ENCODE data around the gene LIMS2.

The LIMS2 gene

DNA sequence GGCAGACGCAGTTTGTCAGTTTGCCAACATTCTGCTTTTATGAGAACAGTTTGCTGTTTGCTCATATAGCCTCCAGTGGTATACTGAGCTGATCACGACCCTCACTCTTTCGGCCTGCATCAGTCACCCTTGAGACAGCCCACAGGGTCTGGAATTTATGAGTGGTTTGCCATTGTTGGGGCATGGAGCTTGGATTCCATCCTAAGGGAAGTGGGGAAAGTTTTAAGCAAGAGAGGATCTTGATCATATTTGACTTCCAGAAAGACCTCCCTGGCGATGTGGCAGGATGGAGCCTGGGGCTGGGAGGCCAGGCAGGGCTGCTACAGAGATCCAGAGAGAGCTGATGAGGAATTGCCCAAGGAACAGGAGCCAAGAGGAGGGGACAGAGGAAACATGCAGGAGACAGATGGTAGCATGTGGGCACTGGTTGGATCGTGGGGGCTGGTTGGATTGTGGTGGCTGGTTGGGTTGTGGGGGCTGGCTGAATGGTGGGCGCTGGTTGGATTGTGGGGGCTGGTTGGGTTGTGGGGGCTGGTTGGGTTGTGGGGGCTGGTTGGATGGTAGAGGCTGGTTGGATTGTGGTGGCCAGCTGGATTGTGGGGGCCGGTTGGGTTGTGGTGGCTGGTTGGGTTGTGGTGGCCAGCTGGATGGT lies 56.7 kb downstream of the LIMS2 start:
- peaks cover 21% of the 10 kb centered on the region for H3K4me1 ChIP-seq (ENCODE audit: control insufficient read depth, insufficient read depth, low read length)
- H3K36me3 ChIP-seq (ENCODE audit: insufficient read depth, low read length): peaks cover 6% of the 10 kb centered on the region
- no peaks in the 10 kb centered on the region for H3K9me3 ChIP-seq (replicated peaks; ENCODE audit: low read length)
- no peak overlapping the region for H3K9ac ChIP-seq (ENCODE audit: low read depth, low read length)
- no peaks in the 10 kb centered on the region for H3K27me3 ChIP-seq (ENCODE audit: control insufficient read depth, insufficient read depth, low read length)
- H3K4me3 ChIP-seq (ENCODE audit: low read length): no peak overlapping the region
- H3K4me2 ChIP-seq (ENCODE audit: low read length): no peak overlapping the region

DNA sequence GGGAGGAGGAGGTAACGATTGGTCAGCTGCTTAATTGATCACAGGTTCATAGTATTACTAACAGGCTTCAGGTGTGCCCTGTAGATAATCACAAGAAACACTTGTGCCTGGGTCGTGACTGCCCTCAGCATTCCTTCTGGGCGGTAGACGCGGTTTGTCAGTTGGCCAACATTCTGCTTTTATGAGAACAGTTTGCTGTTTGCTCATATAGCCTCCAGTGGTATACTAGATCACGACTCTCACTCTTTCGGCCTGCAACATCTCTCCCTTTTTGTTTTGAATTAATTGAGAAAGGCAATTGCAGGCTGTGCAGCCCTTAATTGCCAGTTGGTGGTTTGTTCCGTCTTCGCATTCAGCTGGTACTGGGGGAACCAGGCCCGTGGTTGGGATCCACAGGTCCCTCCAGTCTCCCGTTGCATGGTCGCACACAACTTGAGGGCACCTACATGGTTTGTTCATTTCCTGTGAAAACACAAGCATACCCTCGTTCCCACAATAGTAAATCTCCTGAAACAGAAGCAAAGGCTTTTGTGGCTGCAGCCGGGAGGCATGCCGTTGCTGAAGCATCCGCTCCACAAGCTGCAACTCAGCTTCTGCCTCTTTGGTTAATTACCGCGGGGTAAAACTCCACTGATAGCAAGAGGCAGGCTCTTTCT lies 59.7 kb downstream of the LIMS2 start:
- H3K27me3 ChIP-seq (ENCODE audit: control insufficient read depth, insufficient read depth, low read length): no peaks in the 10 kb centered on the region
- H3K9ac ChIP-seq (ENCODE audit: low read depth, low read length): no peak overlapping the region
- H3K4me3 ChIP-seq (ENCODE audit: low read length): no peak overlapping the region
- no peaks in the 10 kb centered on the region for H3K9me3 ChIP-seq (replicated peaks; ENCODE audit: low read length)
- H3K4me1 ChIP-seq (ENCODE audit: control insufficient read depth, insufficient read depth, low read length): peaks cover 13% of the 10 kb centered on the region
- no peak overlapping the region for H3K4me2 ChIP-seq (ENCODE audit: low read length)
- peaks cover 13% of the 10 kb centered on the region for H3K36me3 ChIP-seq (ENCODE audit: insufficient read depth, low read length)

DNA sequence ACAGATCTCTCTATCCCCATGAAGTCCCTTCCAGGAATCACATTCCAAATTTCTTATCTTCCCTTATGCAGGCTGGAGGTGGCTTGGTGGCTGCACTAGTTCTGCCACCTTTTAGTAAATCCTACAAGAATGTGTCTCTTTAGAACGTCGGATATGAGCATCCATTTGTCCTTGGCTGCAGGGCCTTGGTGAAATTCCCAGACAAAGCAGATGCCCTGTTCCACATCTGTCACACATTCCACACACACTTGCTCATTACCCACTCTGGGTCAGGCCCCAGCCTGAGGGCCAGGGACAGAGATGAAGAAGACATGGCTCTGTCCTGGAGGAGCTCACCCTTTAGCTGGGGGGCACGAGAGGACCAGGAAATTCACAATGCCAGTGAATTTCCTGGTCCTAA lies 60.6 kb downstream of the LIMS2 start:
- H3K27me3 ChIP-seq (ENCODE audit: control insufficient read depth, insufficient read depth, low read length): no peaks in the 10 kb centered on the region
- peaks cover 13% of the 10 kb centered on the region for H3K4me1 ChIP-seq (ENCODE audit: control insufficient read depth, insufficient read depth, low read length)
- H3K4me2 ChIP-seq (ENCODE audit: low read length): no peak overlapping the region
- no peak overlapping the region for H3K9ac ChIP-seq (ENCODE audit: low read depth, low read length)
- peaks cover 14% of the 10 kb centered on the region for H3K36me3 ChIP-seq (ENCODE audit: insufficient read depth, low read length)
- H3K4me3 ChIP-seq (ENCODE audit: low read length): no peak overlapping the region
- H3K9me3 ChIP-seq (replicated peaks; ENCODE audit: low read length): no peaks in the 10 kb centered on the region

DNA sequence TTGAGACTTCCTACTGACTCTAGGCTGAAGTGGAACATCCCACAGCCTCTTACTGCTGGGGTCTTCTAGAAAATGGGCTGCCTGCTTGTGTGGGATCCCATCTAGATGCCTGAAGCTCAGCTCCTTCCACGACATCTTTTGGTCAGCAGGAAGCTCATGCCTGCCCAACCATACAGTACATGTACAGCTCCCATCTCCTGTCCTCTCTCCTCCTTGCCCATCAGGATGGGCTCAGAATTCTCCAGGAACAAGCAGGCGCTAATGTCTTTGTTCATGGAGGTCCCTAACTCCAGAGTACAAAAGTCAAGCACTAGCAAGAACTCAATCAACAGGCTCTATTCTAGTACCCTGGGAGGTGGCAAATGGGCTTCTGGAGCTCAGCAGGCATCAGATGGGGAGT lies 61.1 kb downstream of the LIMS2 start:
- no peak overlapping the region for H3K9ac ChIP-seq (ENCODE audit: low read depth, low read length)
- no peak overlapping the region for H3K4me2 ChIP-seq (ENCODE audit: low read length)
- no peaks in the 10 kb centered on the region for H3K27me3 ChIP-seq (ENCODE audit: control insufficient read depth, insufficient read depth, low read length)
- H3K9me3 ChIP-seq (replicated peaks; ENCODE audit: low read length): no peaks in the 10 kb centered on the region
- peaks cover 18% of the 10 kb centered on the region for H3K36me3 ChIP-seq (ENCODE audit: insufficient read depth, low read length)
- peaks cover 13% of the 10 kb centered on the region for H3K4me1 ChIP-seq (ENCODE audit: control insufficient read depth, insufficient read depth, low read length)
- H3K4me3 ChIP-seq (ENCODE audit: low read length): no peak overlapping the region

DNA sequence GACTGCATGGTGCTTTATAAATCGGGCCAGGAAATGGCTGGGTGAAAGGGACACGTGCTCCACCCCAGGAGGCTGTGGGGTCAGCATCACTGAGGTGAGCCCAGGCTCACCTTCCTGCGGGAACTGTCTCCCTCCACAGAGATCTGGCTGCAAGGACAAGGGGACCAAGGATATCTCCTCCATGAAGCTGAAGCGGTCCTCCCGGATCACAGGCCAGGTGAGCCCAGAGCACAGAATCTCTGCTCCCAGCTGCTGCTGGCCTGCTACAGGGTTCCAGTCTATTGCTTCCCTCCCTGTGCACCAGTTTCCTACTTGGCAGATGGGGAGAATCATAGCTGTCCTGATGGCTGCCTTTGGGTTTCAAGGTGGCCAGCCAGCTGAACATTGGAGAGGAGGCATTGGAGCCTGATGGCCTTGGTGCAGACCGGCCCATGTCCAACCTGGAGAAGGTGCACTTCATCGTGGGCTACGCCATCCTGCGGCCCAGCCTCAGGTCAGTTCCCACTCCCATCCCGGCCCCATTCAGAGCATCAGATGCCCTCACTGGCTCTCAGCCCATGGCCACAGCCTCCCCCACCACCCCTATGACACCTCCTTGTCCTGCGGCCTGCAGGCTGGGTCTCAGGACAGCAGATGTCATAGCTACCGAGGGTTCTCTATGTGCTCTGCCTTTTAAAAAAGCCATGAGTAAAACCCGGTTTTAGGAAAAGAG lies 63.1 kb downstream of the LIMS2 start:
- H3K9me3 ChIP-seq (replicated peaks; ENCODE audit: low read length): no peaks in the 10 kb centered on the region
- peaks cover 25% of the 10 kb centered on the region for H3K36me3 ChIP-seq (ENCODE audit: insufficient read depth, low read length)
- peaks cover 13% of the 10 kb centered on the region for H3K4me1 ChIP-seq (ENCODE audit: control insufficient read depth, insufficient read depth, low read length)
- H3K9ac ChIP-seq (ENCODE audit: low read depth, low read length): no peak overlapping the region
- no peak overlapping the region for H3K4me2 ChIP-seq (ENCODE audit: low read length)
- no peaks in the 10 kb centered on the region for H3K27me3 ChIP-seq (ENCODE audit: control insufficient read depth, insufficient read depth, low read length)
- H3K4me3 ChIP-seq (ENCODE audit: low read length): no peak overlapping the region

DNA sequence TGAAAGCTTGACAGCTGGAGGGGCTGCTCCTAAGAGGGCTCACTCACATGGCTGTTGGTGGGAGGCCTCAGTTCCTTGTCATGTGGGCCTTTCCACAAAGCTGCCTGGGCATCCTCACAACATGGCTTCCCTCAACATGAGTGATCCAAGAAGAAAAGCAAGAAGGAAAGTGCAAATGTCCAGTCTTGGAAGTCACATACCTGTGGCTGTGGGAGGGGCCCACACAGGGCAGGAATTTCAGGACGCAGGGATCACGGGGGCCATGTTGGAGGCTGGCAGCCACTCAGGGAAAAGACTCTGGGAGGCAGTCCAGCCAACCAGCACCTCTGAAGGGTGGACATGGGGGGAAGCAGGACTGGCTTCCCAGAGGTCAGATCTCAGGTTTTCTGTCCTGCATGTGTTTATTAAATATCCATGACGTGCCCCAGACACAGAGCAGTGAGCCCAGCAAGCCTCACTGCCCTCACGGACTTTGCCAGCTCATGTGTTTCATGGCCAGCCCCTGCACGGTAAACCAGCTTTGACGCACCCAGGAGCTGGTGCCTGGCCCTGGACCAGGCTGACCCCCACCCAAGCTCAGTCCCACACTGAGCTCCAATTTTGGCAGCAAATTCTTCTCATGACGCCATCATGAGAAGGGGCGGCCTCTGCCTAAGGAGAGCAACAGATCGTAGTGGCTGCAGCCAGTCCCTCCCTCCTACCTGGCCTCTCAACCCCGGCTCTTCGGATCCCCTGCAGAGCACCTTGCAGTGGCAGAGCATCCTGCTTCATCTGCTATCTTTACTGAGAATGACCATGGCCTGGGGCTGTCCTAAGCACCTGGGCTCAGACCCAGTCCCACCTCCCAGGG lies 64.0 kb downstream of the LIMS2 start:
- peaks cover 27% of the 10 kb centered on the region for H3K36me3 ChIP-seq (ENCODE audit: insufficient read depth, low read length)
- H3K4me3 ChIP-seq (ENCODE audit: low read length): no peak overlapping the region
- H3K9ac ChIP-seq (ENCODE audit: low read depth, low read length): no peak overlapping the region
- peaks cover 13% of the 10 kb centered on the region for H3K4me1 ChIP-seq (ENCODE audit: control insufficient read depth, insufficient read depth, low read length)
- no peak overlapping the region for H3K4me2 ChIP-seq (ENCODE audit: low read length)
- H3K27me3 ChIP-seq (ENCODE audit: control insufficient read depth, insufficient read depth, low read length): no peaks in the 10 kb centered on the region
- H3K9me3 ChIP-seq (replicated peaks; ENCODE audit: low read length): no peaks in the 10 kb centered on the region

DNA sequence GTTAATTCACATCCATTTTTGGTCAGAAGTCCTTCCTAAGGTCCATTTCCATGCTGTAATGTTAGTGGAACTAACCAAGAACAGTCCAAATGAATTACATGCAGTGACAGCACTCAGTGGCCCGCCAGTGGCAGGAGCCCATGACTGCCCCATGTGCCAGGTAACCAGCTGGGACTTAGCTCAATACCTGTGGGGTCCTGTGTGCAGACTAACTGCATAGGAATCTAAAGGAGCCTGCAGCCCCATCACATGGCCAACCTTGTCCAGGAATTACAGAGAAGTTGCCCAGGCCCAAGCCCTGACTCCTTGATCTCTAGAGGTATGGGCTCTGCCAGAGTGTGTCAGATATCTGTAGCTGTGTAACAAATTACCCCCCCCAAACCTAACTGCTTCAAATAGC lies 64.8 kb downstream of the LIMS2 start:
- Histone ChIP-seq H3K9ac (ENCODE audit: low read depth, low read length) (no peak overlapping the region), H3K9me3 (replicated peaks; ENCODE audit: low read length) (no peaks in the 10 kb centered on the region), H3K4me3 (ENCODE audit: low read length) (no peak overlapping the region), H3K4me1 (ENCODE audit: control insufficient read depth, insufficient read depth, low read length) (peaks cover 13% of the 10 kb centered on the region), H3K27me3 (ENCODE audit: control insufficient read depth, insufficient read depth, low read length) (no peaks in the 10 kb centered on the region), H3K4me2 (ENCODE audit: low read length) (no peak overlapping the region), H3K36me3 (ENCODE audit: insufficient read depth, low read length) (peaks cover 27% of the 10 kb centered on the region)

DNA sequence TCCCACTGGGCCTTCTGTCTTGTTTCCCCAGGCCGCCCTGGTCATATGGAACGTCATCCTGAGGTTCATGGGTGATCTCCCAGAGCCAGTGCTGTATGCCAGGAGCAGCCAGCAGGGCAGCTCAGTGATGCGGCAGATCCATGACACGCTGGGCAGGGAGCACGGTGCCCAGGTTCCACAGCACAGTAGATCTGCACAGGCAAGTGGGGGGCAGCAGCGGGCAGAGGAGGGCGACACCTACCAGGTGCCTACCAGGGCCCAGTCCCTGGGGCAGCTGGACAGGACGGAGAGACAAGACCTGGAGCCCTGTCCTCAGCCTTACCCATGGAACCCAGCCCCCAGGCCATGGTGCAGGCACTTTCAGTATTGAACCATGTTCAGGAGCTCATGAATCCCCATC lies 65.5 kb downstream of the LIMS2 start:
- H3K4me1 ChIP-seq (ENCODE audit: control insufficient read depth, insufficient read depth, low read length): peaks cover 9% of the 10 kb centered on the region
- H3K4me3 ChIP-seq (ENCODE audit: low read length): no peak overlapping the region
- no peaks in the 10 kb centered on the region for H3K27me3 ChIP-seq (ENCODE audit: control insufficient read depth, insufficient read depth, low read length)
- H3K4me2 ChIP-seq (ENCODE audit: low read length): no peak overlapping the region
- H3K9me3 ChIP-seq (replicated peaks; ENCODE audit: low read length): no peaks in the 10 kb centered on the region
- H3K9ac ChIP-seq (ENCODE audit: low read depth, low read length): no peak overlapping the region
- peaks cover 27% of the 10 kb centered on the region for H3K36me3 ChIP-seq (ENCODE audit: insufficient read depth, low read length)

DNA sequence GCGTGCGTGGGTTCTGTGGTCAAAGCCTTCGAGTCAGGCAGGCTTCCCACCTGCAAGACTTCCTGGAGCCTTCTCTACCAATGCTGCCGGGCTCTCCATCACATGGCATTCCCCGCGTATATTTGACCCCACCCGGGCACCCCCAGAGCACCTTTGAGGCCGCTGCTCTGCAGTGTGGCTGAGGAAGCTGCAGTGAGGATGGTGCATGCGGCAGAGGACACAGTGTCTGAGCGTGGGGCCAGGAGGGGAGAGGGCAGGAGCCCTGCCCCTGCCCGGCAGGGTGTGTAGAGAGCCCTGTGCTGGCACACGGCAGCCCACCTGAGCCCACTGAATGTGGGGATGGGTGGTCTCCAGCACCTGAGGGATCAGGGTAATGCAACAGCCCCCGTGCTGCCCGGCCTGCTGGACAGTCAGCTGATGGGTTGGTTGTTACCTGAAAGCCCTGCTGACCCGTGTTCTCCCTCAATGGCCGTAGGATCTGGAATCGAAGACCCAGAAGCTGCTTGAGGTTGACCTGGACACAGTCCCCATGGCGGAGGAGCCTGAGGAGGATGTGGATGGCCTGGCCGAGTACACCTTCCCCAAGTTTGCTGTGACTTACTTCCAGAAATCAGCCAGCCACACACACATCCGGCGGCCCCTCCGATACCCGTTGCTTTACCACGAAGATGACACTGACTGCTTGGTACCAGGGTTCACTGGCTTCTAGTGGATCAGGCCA lies 66.1 kb downstream of the LIMS2 start:
- peaks cover 27% of the 10 kb centered on the region for H3K36me3 ChIP-seq (ENCODE audit: insufficient read depth, low read length)
- H3K27me3 ChIP-seq (ENCODE audit: control insufficient read depth, insufficient read depth, low read length): no peaks in the 10 kb centered on the region
- no peaks in the 10 kb centered on the region for H3K9me3 ChIP-seq (replicated peaks; ENCODE audit: low read length)
- no peak overlapping the region for H3K4me3 ChIP-seq (ENCODE audit: low read length)
- peaks cover 6% of the 10 kb centered on the region for H3K4me1 ChIP-seq (ENCODE audit: control insufficient read depth, insufficient read depth, low read length)
- no peak overlapping the region for H3K9ac ChIP-seq (ENCODE audit: low read depth, low read length)
- no peak overlapping the region for H3K4me2 ChIP-seq (ENCODE audit: low read length)

DNA sequence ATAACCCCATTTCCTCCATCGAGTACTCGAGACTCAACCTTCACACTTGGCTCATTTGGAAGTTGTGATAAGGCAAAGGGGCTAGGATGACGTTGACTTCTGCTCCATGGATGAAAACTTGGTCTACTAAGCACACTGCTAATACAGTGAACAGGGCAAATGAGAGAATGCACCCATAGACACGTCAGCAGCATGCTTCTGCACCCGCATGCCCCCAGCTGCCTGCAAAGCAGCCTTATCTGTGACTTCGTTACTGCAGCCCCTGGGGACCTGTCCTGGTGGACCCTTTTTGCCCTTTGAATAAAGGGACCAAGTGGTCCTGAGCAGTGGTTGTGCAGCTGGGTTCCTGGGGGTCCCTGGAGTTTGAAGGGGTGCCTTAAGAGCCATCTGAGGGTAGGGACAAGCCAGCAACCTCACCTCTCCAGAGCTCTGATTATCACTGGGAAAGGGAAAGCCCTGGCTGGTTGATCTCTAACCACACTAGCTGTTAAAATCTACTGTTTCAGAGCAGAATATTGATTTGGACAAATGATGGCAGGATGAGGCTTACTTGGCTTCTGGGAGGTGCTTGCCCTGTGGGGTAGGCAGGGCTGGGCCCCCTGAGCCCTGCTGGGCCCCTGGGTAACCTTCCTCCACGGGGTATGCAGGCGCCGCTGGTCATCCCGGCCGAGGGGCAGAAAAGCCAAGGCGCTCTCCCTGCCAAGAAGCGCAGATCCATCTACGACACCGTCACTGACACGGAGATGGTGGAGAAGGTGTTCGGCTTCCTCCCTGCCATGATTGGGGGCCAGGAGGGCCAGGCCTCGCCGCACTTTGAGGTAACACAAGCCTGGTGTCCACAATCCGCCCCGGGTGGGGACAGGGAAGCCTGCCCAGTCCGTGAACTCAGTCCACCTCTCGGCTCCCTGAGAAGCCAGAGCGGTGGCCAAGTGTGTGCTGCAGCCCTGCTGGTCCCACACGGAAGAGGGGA lies 67.0 kb downstream of the LIMS2 start:
- H3K9me3 ChIP-seq (replicated peaks; ENCODE audit: low read length): peaks cover 2% of the 10 kb centered on the region
- H3K4me1 ChIP-seq (ENCODE audit: control insufficient read depth, insufficient read depth, low read length): peaks cover 4% of the 10 kb centered on the region
- no peak overlapping the region for H3K4me3 ChIP-seq (ENCODE audit: low read length)
- H3K9ac ChIP-seq (ENCODE audit: low read depth, low read length): no peak overlapping the region
- no peaks in the 10 kb centered on the region for H3K27me3 ChIP-seq (ENCODE audit: control insufficient read depth, insufficient read depth, low read length)
- H3K4me2 ChIP-seq (ENCODE audit: low read length): no peak overlapping the region
- H3K36me3 ChIP-seq (ENCODE audit: insufficient read depth, low read length): peaks cover 24% of the 10 kb centered on the region
